ENCODE results near the gene PPP2R1B.
A peak's percentile ranks its signal among the peaks of the same experiment; 100 is the strongest.
"Not testable (repeated sequence)": the region's sequence is repeated elsewhere in the genome, so short reads cannot be mapped to it uniquely, and the experiment has no call there.

PPP2R1B gene

GRCh38 chr11:111726301-111726713 lies 39.9 kb downstream of the PPP2R1B start:
- DNase-seq (ENCODE audit: low spot score): no peak

DNA sequence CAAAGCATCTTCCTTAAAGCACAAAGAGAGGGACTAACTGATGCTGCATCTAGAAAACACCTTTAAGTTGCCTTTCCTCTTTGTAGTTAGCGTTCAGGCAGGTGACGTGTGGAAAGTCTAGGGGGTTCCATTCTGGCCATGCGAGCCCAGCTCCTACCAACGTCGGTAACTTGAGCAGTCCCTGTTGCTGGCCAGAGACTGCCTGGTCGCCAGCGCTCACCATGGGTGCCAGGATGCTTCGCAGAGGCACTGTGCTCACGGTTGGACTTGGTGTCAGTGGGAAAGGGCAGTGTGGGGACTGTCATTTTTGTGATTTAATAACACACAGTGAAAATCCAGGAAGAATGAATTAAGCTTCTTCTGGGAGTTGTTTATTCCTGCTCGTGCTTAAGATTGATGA lies 40.6 kb downstream of the PPP2R1B start:
- no peak for DNase-seq (ENCODE audit: low spot score)

DNA sequence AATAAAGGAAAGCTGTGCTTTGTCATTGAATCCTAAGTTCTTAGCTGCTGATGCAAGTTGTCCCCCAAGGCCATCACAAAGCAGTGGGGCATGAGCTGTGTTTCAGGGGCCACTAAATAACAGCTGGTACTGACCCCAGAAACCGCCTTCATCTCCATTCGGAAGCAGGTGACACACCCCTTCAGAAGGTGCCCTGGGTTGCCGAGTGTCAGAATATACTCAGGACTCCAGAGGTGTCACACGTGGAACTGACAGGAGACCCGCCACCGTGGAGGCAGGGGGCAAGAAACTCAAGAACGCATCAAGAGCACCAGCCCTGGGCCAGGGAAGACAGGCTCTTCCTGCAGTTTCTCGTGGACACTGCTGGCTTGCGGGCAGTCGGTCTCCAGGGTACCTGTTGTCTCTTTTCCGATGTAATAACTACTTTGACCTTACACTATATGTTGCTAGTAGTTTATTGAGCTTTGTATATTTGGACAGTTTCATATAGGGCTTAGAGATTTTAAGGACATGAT lies 41.5 kb downstream of the PPP2R1B start:
- DNase-seq (ENCODE audit: low spot score): no peak

DNA sequence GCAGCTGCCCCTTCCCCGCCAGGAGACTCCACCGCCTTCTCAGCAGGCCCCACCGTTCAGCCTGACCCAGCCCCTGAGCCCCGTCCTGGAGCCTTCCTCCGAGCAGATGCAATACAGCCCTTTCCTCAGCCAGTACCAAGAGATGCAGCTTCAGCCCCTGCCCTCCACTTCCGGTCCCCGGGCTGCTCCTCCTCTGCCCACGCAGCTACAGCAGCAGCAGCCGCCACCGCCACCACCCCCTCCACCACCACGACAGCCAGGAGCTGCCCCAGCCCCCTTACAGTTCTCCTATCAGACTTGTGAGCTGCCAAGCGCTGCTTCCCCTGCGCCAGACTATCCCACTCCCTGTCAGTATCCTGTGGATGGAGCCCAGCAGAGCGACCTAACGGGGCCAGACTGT lies 42.6 kb downstream of the PPP2R1B start:
- DNase-seq (ENCODE audit: low spot score): no peak

GRCh38 chr11:111722501-111722900 lies 43.7 kb downstream of the PPP2R1B start:
- no peak for DNase-seq (ENCODE audit: low spot score)

DNA sequence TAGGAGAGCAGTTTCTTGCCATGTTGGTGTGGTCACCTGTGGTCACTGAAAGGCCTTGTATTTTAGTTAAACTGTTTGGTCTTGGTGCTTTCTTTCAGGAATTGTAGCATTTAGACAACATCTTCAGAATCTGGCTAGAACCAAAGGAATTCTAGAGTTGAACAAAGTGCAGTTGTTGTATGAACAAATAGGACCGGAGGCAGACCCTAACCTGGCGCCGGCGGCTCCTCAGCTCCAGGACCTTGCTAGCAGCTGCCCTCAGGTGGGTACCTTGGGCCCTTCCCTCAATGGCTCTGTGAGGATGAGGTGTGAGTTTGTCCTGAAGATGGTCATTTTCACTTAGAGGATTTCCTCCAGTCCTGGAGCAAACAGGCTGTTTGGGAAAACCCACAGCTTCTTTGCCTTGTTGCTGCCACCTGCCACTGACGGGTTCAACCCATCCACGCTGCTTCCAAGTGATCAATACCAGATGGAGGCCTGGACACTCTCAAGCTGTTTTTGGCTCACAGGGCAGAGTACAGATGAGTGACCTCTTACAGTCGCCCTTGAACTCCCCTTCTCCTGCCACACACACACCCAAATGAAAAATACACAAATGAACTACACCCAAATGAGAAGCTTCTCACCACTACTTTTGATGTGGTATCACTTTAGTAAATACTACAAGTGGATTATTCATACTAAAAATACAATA lies 45.2 kb downstream of the PPP2R1B start:
- no peak for DNase-seq (ENCODE audit: low spot score)

DNA sequence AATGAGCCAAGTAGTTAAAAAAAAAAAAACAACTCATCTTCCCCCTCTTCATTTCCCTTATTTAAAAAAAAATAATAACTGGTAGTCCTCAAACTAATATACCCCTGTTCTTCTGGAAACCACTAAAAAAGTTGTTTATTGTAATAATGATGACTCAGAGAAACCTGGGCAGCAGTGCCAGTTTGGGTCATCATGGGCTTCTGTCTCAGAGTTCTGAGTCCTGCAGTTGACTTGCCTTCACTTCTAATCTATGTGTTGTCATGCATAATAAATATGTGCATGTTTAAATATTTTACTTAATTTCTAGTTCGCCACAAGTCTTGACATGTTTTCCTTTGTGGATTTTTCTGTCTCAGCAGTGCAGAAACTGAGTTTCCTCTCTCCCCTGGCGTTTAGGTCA lies 46.8 kb downstream of the PPP2R1B start:
- no peak for DNase-seq (ENCODE audit: low spot score)

DNA sequence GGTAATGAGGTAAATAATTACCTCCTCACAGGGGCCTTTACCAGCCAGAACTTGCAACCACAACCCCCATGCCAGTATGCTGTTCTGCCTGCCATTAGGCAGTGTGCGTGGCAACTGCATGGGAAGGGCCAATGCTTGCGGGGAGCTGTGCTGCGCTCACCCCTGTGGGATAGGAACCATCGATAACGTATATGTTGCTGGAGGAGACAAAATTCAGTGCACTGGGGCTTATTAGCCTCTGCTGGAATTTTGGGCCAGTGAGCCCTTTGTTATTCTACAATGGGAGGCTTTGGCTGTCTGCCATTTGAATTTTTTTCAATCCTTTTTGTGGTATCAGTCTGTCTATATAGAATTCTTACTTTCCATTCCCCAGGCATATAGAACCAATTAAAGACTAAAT lies 47.3 kb downstream of the PPP2R1B start:
- DNase-seq (ENCODE audit: low spot score): no peak

DNA sequence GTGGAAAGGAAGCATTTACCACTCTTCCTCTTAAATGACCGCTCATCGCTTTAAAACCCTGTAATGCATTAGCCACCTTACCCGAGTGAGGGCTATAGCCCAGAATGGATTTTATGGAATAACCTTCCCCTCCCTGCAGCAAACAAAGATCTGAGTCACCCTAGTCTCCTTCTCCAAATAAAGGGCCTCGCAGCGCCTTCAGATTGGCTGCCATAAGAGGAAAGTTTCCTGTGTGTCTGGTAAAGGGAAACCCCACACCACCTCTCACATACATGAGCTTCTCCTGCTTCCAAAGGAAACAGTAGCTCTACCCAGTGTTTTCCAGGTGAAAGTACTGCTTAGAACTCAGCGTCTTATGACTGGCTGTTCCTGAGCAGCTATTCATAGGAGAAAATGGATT lies 47.8 kb downstream of the PPP2R1B start:
- DNase-seq (ENCODE audit: low spot score): no peak

GRCh38 chr11:111717660-111718059 lies 48.5 kb downstream of the PPP2R1B start:
- DNase-seq (ENCODE audit: low spot score): not testable (repeated sequence)

GRCh38 chr11:111715142-111715816 lies 50.9 kb downstream of the PPP2R1B start:
- no peak for DNase-seq (ENCODE audit: low spot score)

GRCh38 chr11:111714522-111714921 lies 51.7 kb downstream of the PPP2R1B start:
- no peak for DNase-seq (ENCODE audit: low spot score)

GRCh38 chr11:111707691-111708067 lies 58.5 kb downstream of the PPP2R1B start:
- no peak for DNase-seq (ENCODE audit: low spot score)

DNA sequence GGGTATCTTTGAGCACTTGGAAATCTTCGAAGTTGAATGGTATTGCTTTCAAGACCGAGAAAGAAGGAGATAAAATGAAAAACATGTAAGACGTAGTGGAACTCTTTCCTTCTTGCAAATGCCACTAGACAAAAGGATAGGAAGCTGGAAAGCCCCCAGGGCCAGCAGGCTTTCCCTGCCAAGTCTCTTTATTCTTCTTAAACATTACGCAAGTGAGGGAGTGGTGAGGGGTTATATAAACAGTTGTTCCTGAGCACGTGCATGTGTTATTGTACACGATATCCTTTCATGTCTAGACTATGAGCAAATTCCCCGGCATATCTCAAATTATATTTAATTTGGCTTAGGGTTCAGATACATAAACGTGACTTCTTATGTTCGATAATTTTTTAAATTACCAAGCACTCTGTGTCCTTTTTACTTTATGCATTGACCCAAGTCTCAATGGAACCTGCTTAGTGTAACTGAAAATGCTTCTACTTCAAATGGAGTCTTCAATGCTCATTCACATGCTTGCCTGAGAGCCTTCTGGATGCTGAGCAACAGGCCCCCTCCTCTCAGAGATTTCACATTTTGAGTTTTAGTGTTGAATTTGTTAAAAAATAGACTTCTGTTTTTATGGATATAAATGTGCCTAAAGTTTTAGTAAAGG lies 59.0 kb downstream of the PPP2R1B start:
- peak; percentile 45 for DNase-seq (ENCODE audit: low spot score)

DNA sequence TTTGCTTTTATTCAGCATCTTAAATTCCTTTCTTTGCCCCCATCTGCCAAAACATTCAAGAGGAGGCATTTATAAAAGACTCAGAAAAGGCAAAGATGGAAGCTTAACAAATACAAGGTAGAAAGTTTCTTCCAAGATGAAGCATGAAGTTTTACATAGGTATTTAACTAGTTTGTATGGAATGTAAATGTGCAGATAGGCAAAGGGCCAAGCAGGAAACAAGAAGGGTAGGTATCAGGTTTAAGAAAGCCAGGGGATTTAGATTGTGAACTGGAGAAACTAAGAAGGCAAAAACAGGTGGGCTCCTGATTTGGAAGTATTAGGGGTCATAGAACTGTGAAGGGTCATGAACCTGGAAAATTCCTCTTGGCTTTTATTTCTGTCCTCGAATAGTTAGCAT lies 62.6 kb downstream of the PPP2R1B start:
- DNase-seq (ENCODE audit: low spot score): no peak

- DNase-seq (ENCODE audit: low spot score): no peak
Observed at GRCh38 chr11:111702623-111703022, 63.6 kb downstream of the PPP2R1B start.

- no peak for DNase-seq (ENCODE audit: low spot score)
Observed at GRCh38 chr11:111700162-111700561, 66.0 kb downstream of the PPP2R1B start.

DNA sequence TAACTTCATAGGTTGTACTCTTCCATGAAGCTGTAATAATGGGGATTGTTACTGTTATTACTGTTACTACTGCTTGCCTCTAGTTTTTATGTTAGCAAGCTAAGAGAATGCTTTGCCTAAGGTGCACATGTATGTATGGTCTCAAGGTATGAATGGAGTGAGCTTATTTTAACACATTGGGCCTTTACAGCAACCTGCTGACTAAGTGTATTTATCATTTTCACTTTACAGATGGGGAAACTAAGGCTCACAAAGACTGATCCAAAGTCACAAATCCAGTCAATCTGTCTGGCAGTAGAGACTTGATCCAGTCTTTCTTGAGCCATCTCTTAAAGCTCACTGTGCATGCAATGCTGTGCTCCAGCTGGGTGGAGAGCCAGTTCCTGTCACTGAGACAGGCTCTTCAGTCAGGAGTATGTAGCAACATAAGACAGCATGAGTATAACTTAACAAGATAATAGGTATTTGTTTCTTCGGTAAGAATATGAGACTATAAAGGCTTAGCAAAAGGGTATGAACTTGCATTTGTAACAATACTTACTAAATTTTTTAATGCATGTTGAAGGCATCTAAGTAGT lies 66.5 kb downstream of the PPP2R1B start:
- DNase-seq (ENCODE audit: low spot score): no peak

- DNase-seq (ENCODE audit: low spot score): no peak
Observed at GRCh38 chr11:111698852-111699559, 67.2 kb downstream of the PPP2R1B start.

DNA sequence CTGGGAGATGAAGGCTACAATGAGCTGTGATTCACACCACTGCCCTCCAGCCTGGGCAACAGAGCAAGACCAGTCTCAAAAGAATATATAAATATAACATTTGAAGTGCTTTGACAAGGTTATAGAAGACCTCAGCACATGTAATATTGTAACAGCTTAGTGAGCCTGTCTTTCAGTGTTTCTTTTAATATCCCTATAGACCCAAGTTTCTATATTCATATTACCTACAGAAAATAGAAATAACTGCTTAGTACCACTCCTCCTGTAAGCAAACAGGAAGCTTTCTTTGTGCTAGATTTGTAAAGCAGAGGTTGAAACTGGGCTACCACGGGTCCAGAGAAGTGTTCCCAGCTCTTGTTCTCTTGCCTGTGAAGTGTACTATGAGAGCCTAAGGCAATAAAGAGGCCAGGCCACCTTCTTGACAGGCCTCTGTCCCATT lies 68.2 kb downstream of the PPP2R1B start:
- no peak for DNase-seq (ENCODE audit: low spot score)

DNA sequence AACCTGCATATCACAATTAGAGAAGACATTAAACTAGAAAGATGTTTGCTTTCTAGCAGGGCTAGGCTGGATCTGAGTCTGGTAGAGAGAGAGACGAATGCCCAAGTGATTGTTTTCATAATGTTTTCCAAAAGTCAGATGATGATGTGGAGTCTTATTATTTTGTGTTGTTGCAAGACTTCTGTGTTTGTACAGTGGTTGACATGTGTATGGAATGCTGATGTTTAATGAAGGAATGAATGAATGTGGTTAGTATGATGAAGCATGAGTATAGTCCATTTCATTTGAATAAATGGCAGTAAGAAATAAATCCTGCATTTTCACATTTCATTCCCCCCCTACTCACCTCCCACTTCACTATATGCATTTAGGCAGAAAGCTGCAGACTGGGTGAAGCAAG lies 69.6 kb downstream of the PPP2R1B start:
- no peak for DNase-seq (ENCODE audit: low spot score)

GRCh38 chr11:111694851-111695250 lies 71.3 kb downstream of the PPP2R1B start:
- peak; percentile 43 for DNase-seq (ENCODE audit: low spot score)
